ENCODE results near the gene EXOC6. TPM values are rescaled to one million over a fixed set of nuclear protein-coding genes. Genes with fewer than 3 reads are reported as not detected.

Gene EXOC6
- total RNA-seq, 2 experiments from 2014 or later = 8.0 to 9.4 TPM

- no peaks in the 10 kb centered on the region for H3K36me3 ChIP-seq (ENCODE audit: insufficient read depth, low read length)
- DNase-seq (ENCODE audit: low spot score) = no peak
- no peaks in the 10 kb centered on the region for H4K20me1 ChIP-seq (ENCODE audit: insufficient read depth, low read length)
- H3K4me1 ChIP-seq (ENCODE audit: insufficient read depth, low read length, poor library complexity, severe bottlenecking) = peaks cover 15% of the 10 kb centered on the region
- ChIA-PET POLR2A (no interaction called here), CTCF (ENCODE audit: unreplicated experiment) (no interaction called here)
- intact Hi-C loops (cut with micrococcal nuclease; ENCODE audit: unreplicated experiment) = no loop called here
- H3K4me2 ChIP-seq (ENCODE audit: low read length) = no peak overlapping the region
- no peak overlapping the region for H3K4me3 ChIP-seq (ENCODE audit: low read depth, low read length, poor library complexity, severe bottlenecking)
- TF ChIP-seq EZH2phosphoT487 (IDR thresholded peaks at IDR 0.05; ENCODE audit: borderline replicate concordance, low read depth, low read length) (no peak), CTCF (conservative IDR thresholded peaks at IDR 0.05; ENCODE audit: low read length) (no peak)
- H2AFZ ChIP-seq (ENCODE audit: low read length) = no peak overlapping the region
- no peaks in the 10 kb centered on the region for H3K9me2 ChIP-seq (ENCODE audit: insufficient read depth, low read length)
- BruUV-seq (replicated peaks) = no TSS peak
- no peaks in the 10 kb centered on the region for H3K79me2 ChIP-seq (ENCODE audit: insufficient read depth, low read depth, low read length)
- H3K9me3 ChIP-seq (ENCODE audit: low read length) = no peaks in the 10 kb centered on the region
- H3K27ac ChIP-seq (ENCODE audit: low read depth, low read length, poor library complexity, severe bottlenecking) = no peak overlapping the region
These were observed 49.6 kb downstream of the EXOC6 start for GRCh38 chr10:92897916-92898315.

- no peaks in the 10 kb centered on the region for H4K20me1 ChIP-seq (ENCODE audit: insufficient read depth, low read length)
- H3K4me1 ChIP-seq (ENCODE audit: insufficient read depth, low read length, poor library complexity, severe bottlenecking) = peaks cover 15% of the 10 kb centered on the region
- peak overlapping the region; percentile 7 for H3K4me3 ChIP-seq (ENCODE audit: low read depth, low read length, poor library complexity, severe bottlenecking)
- no peak overlapping the region for H3K27ac ChIP-seq (ENCODE audit: low read depth, low read length, poor library complexity, severe bottlenecking)
- H3K4me2 ChIP-seq (ENCODE audit: low read length) = peak overlapping the region; percentile 65
- DNase-seq (ENCODE audit: low spot score) = peak; percentile 66
- no TSS peak for BruUV-seq (replicated peaks)
- no peak for TF ChIP-seq CTCF (conservative IDR thresholded peaks at IDR 0.05; ENCODE audit: low read length)
- no peak for TF ChIP-seq EZH2phosphoT487 (IDR thresholded peaks at IDR 0.05; ENCODE audit: borderline replicate concordance, low read depth, low read length)
- intact Hi-C loops (cut with micrococcal nuclease; ENCODE audit: unreplicated experiment) = no loop called here
- no peaks in the 10 kb centered on the region for H3K79me2 ChIP-seq (ENCODE audit: insufficient read depth, low read depth, low read length)
- 0 out of 2 replicates have a peak overlapping the region, but pooled peaks have one; percentile 4 for H2AFZ ChIP-seq (ENCODE audit: low read length)
- H3K9me2 ChIP-seq (ENCODE audit: insufficient read depth, low read length) = no peaks in the 10 kb centered on the region; the same call in 1 of the 2 replicates
- no peaks in the 10 kb centered on the region for H3K36me3 ChIP-seq (ENCODE audit: insufficient read depth, low read length)
- CTCF ChIA-PET (ENCODE audit: unreplicated experiment) = no interaction called here
- POLR2A ChIA-PET = interaction anchor here (0.7 to 1.1 kb wide), 5 partner anchors 10 to 978 kb away, joined by 3 to 8 read pairs (median 5); partner anchors contain the start of gene BTAF1
- no peaks in the 10 kb centered on the region for H3K9me3 ChIP-seq (ENCODE audit: low read length)
These were observed 53.5 kb downstream of the EXOC6 start for GRCh38 chr10:92901819-92902251.

DNA sequence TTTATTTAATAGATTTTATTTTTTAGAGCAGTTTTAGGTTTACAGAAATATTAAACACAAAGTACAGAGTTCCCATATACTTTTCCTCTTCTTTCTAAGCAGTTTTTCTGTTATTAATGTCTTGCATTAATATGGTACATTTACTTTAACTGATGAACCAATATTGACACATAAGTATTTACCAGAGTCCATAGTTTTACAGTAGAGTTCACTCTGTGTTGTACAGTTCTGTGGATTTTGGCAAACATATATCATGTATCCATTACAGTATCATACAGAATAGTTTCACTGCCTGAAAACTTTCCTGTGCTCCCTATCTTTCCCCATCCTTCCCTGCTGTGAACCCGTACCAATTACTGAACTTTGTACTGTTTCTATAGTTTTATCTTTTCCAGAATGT lies 55.3 kb downstream of the EXOC6 start:
- intact Hi-C loops (cut with micrococcal nuclease; ENCODE audit: unreplicated experiment) = no loop called here
- no peaks in the 10 kb centered on the region for H3K36me3 ChIP-seq (ENCODE audit: insufficient read depth, low read length)
- no peaks in the 10 kb centered on the region for H3K9me3 ChIP-seq (ENCODE audit: low read length)
- no peak overlapping the region for H2AFZ ChIP-seq (ENCODE audit: low read length)
- no peak overlapping the region for H3K27ac ChIP-seq (ENCODE audit: low read depth, low read length, poor library complexity, severe bottlenecking)
- no TSS peak for BruUV-seq (replicated peaks)
- peaks cover 15% of the 10 kb centered on the region for H3K4me1 ChIP-seq (ENCODE audit: insufficient read depth, low read length, poor library complexity, severe bottlenecking)
- CTCF ChIA-PET (ENCODE audit: unreplicated experiment) = no interaction called here
- no peaks in the 10 kb centered on the region for H3K79me2 ChIP-seq (ENCODE audit: insufficient read depth, low read depth, low read length)
- H4K20me1 ChIP-seq (ENCODE audit: insufficient read depth, low read length) = no peaks in the 10 kb centered on the region
- DNase-seq (ENCODE audit: low spot score) = no peak
- H3K4me2 ChIP-seq (ENCODE audit: low read length) = no peak overlapping the region
- H3K4me3 ChIP-seq (ENCODE audit: low read depth, low read length, poor library complexity, severe bottlenecking) = no peak overlapping the region
- H3K9me2 ChIP-seq (ENCODE audit: insufficient read depth, low read length) = no peaks in the 10 kb centered on the region; the same call in 1 of the 2 replicates
- POLR2A ChIA-PET = no interaction called here
- TF ChIP-seq EZH2phosphoT487 (IDR thresholded peaks at IDR 0.05; ENCODE audit: borderline replicate concordance, low read depth, low read length) = no peak
- no peak for TF ChIP-seq CTCF (conservative IDR thresholded peaks at IDR 0.05; ENCODE audit: low read length)
